ENCODE results near the gene KRTAP4-5. TPM values are rescaled to one million over a fixed set of nuclear protein-coding genes. Genes with fewer than 3 reads are reported as not detected.
"Not testable (repeated sequence)": the region's sequence is repeated elsewhere in the genome, so short reads cannot be mapped to it uniquely, and the experiment has no call there.

The KRTAP4-5 gene
- total RNA-seq, 2 experiments from 2014 or later, result not detected

- no peaks in the 10 kb centered on the region for H3K36me3 Mint-ChIP-seq (ENCODE audit: low read depth)
- no peaks in the 10 kb centered on the region for H3K27me3 Mint-ChIP-seq
- ATAC-seq (no peak), DNase-seq (no peak)
- H3K9me3 Mint-ChIP-seq, result peaks cover 8% of the 10 kb centered on the region
- intact Hi-C loops (cut with micrococcal nuclease), result no loop called here
- ChIA-PET POLR2A (no interaction called here), CTCF (no interaction called here)
- H3K4me1 Mint-ChIP-seq (ENCODE audit: low read depth), result peaks cover 51% of the 10 kb centered on the region
- no peak overlapping the region for H3K4me3 Mint-ChIP-seq
- H3K27ac Mint-ChIP-seq, result no peak overlapping the region
- TF ChIP-seq, protein P1, sequence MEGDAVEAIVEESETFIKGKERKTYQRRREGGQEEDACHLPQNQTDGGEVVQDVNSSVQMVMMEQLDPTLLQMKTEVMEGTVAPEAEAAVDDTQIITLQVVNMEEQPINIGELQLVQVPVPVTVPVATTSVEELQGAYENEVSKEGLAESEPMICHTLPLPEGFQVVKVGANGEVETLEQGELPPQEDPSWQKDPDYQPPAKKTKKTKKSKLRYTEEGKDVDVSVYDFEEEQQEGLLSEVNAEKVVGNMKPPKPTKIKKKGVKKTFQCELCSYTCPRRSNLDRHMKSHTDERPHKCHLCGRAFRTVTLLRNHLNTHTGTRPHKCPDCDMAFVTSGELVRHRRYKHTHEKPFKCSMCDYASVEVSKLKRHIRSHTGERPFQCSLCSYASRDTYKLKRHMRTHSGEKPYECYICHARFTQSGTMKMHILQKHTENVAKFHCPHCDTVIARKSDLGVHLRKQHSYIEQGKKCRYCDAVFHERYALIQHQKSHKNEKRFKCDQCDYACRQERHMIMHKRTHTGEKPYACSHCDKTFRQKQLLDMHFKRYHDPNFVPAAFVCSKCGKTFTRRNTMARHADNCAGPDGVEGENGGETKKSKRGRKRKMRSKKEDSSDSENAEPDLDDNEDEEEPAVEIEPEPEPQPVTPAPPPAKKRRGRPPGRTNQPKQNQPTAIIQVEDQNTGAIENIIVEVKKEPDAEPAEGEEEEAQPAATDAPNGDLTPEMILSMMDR (IDR thresholded peaks at IDR 0.05), result no peak
Observed at GRCh38 chr17:41121742-41122141, 27.9 kb downstream of the KRTAP4-5 start.

DNA sequence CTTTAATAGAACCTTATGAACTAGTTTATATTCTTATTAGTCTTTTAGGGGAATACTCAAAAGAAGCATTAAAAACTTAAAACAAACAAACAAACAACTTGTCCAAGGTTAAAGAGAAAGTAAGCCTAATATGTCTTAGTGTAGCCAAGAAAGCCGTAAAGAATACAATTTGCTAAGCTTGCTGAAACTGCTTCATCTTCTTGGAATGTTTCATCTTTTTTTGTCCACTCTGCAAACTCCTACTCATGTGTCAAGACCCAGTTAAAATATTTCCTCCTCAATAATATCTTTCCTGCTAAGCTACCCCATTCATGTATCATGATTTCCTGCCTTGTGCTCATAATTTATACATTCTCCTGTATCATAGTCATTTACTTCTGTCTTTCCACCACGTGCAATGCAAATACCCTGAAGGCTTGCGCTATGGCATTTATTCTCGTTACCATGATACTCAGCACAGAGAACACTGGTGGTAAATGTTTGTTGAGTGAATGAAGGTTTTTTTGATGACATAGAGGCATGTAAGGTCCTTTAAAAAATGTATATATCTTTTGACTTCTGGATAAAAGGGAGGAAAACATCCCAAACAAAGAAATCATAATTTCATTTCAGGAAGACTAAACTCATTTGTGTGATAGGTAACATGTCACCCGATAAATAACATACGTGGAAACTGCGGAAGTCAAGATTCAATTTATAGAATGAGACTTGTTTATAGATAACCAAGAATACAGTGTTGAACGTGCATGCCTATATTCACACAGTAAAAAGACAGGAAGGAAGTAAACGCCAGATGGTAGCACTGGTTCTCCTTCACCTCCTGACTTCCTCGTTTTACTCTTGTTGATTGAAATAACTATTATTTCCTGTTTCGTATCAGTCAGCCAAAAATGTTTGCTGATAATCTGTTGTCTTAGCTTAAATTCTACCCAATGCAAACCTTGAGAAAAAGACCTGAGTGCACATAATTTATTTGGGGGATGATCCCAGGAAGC lies 29.6 kb downstream of the KRTAP4-5 start:
- H3K36me3 Mint-ChIP-seq (ENCODE audit: low read depth); ATAC-seq; intact Hi-C loops (cut with micrococcal nuclease); H3K27me3 Mint-ChIP-seq; CTCF ChIA-PET; DNase-seq; POLR2A ChIA-PET; H3K9me3 Mint-ChIP-seq: not testable (repeated sequence)
- H3K27ac Mint-ChIP-seq, result peak overlapping the region; percentile 70
- peak overlapping the region; percentile 27 for H3K4me3 Mint-ChIP-seq
- H3K4me1 Mint-ChIP-seq (ENCODE audit: low read depth), result peaks cover 36% of the 10 kb centered on the region

- no peaks in the 10 kb centered on the region for H3K27me3 Mint-ChIP-seq
- no peaks in the 10 kb centered on the region for H3K36me3 Mint-ChIP-seq (ENCODE audit: low read depth)
- H3K4me1 Mint-ChIP-seq (ENCODE audit: low read depth), result peaks cover 24% of the 10 kb centered on the region
- DNase-seq (no peak), ATAC-seq (no peak)
- intact Hi-C loops (cut with micrococcal nuclease), result no loop called here
- CTCF ChIA-PET, result no interaction called here
- peaks cover 3% of the 10 kb centered on the region for H3K9me3 Mint-ChIP-seq
- TF ChIP-seq, protein P1 (IDR thresholded peaks at IDR 0.05), result no peak
- H3K4me3 Mint-ChIP-seq, result no peak overlapping the region
- POLR2A ChIA-PET, result no interaction called here
- H3K27ac Mint-ChIP-seq, result no peak overlapping the region
Observed at GRCh38 chr17:41118721-41119120, 30.9 kb downstream of the KRTAP4-5 start.

DNA sequence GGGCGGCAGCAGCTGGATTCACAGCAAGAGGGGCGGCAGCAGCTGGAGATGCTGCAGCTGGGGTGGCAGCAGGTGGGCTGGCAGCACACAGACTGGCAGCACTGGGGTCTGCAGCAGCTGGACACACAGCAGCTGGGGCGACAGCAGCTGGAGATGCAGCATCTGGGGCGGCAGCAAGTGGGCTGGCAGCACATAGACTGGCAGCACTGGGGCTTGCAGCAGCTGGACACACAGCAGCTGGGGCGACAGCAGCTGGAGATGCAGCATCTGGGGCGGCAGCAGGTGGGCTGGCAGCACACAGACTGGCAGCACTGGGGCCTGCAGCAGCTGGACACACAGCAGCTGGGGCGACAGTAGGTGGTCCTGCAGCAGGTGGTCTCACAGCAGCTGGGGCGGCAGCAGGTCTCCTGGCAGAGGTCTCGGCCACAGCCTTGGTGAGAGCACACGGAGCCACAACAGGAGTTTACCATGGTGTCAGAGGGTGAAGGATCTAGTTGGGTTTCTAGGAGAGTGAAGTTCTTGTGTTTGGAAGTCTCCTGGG lies 31.7 kb downstream of the KRTAP4-5 start, which contains the start of gene KRTAP4-11:
Gene KRTAP4-11 (minus strand): TSS at position 528 of the 541 bp plus-strand sequence. CDS start 58 bp downstream, at position 470.
- intact Hi-C loops (cut with micrococcal nuclease); CTCF ChIA-PET; H3K9me3 Mint-ChIP-seq; DNase-seq; H3K36me3 Mint-ChIP-seq (ENCODE audit: low read depth); H3K4me3 Mint-ChIP-seq; ATAC-seq; POLR2A ChIA-PET; H3K27me3 Mint-ChIP-seq; H3K27ac Mint-ChIP-seq: not testable (repeated sequence)
- H3K4me1 Mint-ChIP-seq (ENCODE audit: low read depth), result peaks cover 19% of the 10 kb centered on the region

DNA sequence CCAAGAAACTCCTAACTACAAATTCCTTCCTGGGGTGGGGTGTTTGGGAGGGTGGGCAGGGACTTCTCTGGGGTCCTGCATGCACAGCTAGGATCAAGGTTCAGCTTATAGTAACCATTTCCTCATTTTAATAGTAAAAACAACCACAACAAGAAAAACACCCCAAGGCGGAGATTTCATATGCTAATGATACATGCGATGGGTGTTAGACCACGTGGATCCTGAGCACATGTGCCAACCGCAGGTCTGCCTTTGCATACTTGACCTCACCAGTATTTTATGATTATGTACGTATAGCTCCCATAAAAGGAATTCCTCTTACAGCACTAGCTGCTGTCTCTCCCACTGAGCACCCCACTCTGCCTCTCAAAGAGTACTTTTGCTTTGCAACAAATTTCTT lies 33.3 kb downstream of the KRTAP4-5 start:
- no peak for DNase-seq
- intact Hi-C loops (cut with micrococcal nuclease), result no loop called here
- no peak for ATAC-seq
- Mint-ChIP-seq H3K4me3 (no peak overlapping the region), H3K27me3 (no peaks in the 10 kb centered on the region), H3K36me3 (ENCODE audit: low read depth) (no peaks in the 10 kb centered on the region), H3K27ac (no peak overlapping the region), H3K4me1 (ENCODE audit: low read depth) (peaks cover 13% of the 10 kb centered on the region), H3K9me3 (peaks cover 2% of the 10 kb centered on the region)
- ChIA-PET POLR2A (no interaction called here), CTCF (no interaction called here)
- TF ChIP-seq, protein P1 (IDR thresholded peaks at IDR 0.05), result no peak
